Heart left ventricle (tissue), 16 donors: Measurements from ENCODE around the gene EXPH5. TPM values are rescaled to one million over a fixed set of nuclear protein-coding genes. Genes with fewer than 3 reads are reported as not detected.
A peak's percentile ranks its signal among the peaks of the same experiment; 100 is the strongest.
"Not testable (repeated sequence)": the region's sequence is repeated elsewhere in the genome, so short reads cannot be mapped to it uniquely, and the experiment has no call there.

Source experiments
- ATAC-seq, 4 donors: fragments of 200-7000 bp; cut with Tn5 transposase; one replicate each; pipeline ENCODE4 v1.9.1; 2020 to 2022; ENCODE audit warnings: moderate library complexity in 4 of 4, mild to moderate bottlenecking in 3 of 4, moderate number of reproducible peaks in 1 of 4
- DNase-seq, 5 donors: peaks; one replicate each; pipeline ENCODE4 v3.0.0-alpha.2; 2020
- H3K27ac ChIP-seq, 12 donors: fragments of 200-600 bp; sonication (generic) in 4 of 12; one replicate each; pipeline versions ENCODE4 v1.5.0 to v1.8.0; 2016 to 2022; ENCODE audit warnings: mild to moderate bottlenecking in 2 of 12
- H3K27me3 ChIP-seq, 9 donors: fragments of 200-600 bp; sonication (generic) in 2 of 9; one replicate each; pipeline versions ENCODE4 v1.5.1 to v1.8.0; 2016 to 2022; ENCODE audit warnings: mild to moderate bottlenecking in 3 of 9
- H3K36me3 ChIP-seq, 9 donors: fragments of 200-600 bp; sonication (generic) in 2 of 9; one replicate each; pipeline versions ENCODE4 v1.5.0 to v1.8.0; 2018 to 2022; ENCODE audit warnings: mild to moderate bottlenecking in 2 of 9
- H3K4me1 ChIP-seq, 12 donors: fragments of 200-600 bp; sonication (generic) in 4 of 12; one replicate each; pipeline versions ENCODE4 v1.5.0 to v1.8.0; 2016 to 2022; ENCODE audit warnings: mild to moderate bottlenecking in 3 of 12
- H3K4me3 ChIP-seq, 12 donors: fragments of 200-600 bp; sonication (generic) in 4 of 12; one replicate each; pipeline versions ENCODE4 v1.5.0 to v1.8.0; 2017 to 2022; ENCODE audit warnings: mild to moderate bottlenecking in 9 of 12, moderate library complexity in 4 of 12
- H3K9me3 ChIP-seq, 12 donors: fragments of 200-600 bp; sonication (generic) in 4 of 12; one replicate each; pipeline versions ENCODE4 v1.5.0 to v1.8.0; 2016 to 2022; ENCODE audit warnings: mild to moderate bottlenecking in 1 of 12
- POLR2A ChIP-seq, 2 donors: fragments of 450-650 bp; IDR thresholded peaks; one replicate each; pipeline ENCODE4 v1.6.1; 2017; ENCODE audit warnings: antibody characterized with exemption in 2 of 2, mild to moderate bottlenecking in 2 of 2, moderate library complexity in 2 of 2
- WGBS, 4 donors: extraction: QIAGEN DNeasy Blood & Tissue Kit in 2 of 4; methylation state at CpG; one replicate each; pipeline versions ENCODE4 v1.1.5 to v1.1.7; 2013 to 2018; 5-methylcytosine and 5-hydroxymethylcytosine counted together
- intact Hi-C, 10 donors: fragments of 100-400 bp; cut with DNase I; formaldehyde crosslinking; loops; one replicate each; pipeline versions ENCODE4 v1.11.1 to v1.14.2; 2022
- long read RNA-seq, 3 donors: library from polyadenylated mRNA; unstranded; transcript quantifications; one replicate each; pipeline ENCODE4 v2.0.0, GENCODE V29; 2020 to 2021
- polyA plus RNA-seq, 2 donors: library from polyadenylated mRNA; stranded (reverse); fragments of 200-250 nt; gene quantifications; one replicate each; pipeline ENCODE4 v1.2.3, GENCODE V29; 2013
- total RNA-seq, 9 donors: library from RNA; depleted of rRNA in 2 of 9; stranded (reverse); fragments of >200 nt in 2 of 9; fragmentation: NEBNext Ultra II Directional in 3 of 9; extraction: Animal tissue kit (Norgen Biotek cat#: 25700) in 3 of 9; gene quantifications; one replicate each; pipeline versions ENCODE4 v1.1.0 to v1.2.4, GENCODE V29; 2016 to 2023
- TF ChIP-seq, protein P1 (sequence below), 12 donors: fragments of 200-600 bp; sonication (generic) in 4 of 12; IDR thresholded peaks; one replicate each; pipeline versions ENCODE4 v1.5.0 to v1.8.0; 2018 to 2022; ENCODE audit warnings: antibody characterized with exemption in 12 of 12, mild to moderate bottlenecking in 5 of 12
- donor health status: ischemic (EF 13 %, LVEDD 7.1; RV severe dilation, severe dysfunction).
- donor health status: healthy with polysubstance abuse.
- donor health status: DM: no; HTN: yes; CAD: no.
- donor health status: DM: no; HTN: no; CAD: no.
- donor health status: ischemic (EF 25% LVEDD 6.9; RV normal size, moderate dysfunction).
- donor health status: ischemic (EF 25% LVEDD 5.7; RV mildly dilated, moderate dysfunction).
- donor health status: healthy.
- donor health status: DM: yes; HTN: yes; CAD: no.
- donor health status: ischemic (EF 35%, LVEDD 5.7; RV mildly dilated, moderate dysfunction).
- donor health status: nonischemic (EF 11% LVEDD 7.7; RV severe dilation, severe dysfunction).
- donor health status: DM: yes; HTN: yes; CAD: no.
- donor health status: PGD.
- donor health status: ischemic (EF 29% LVEDD 5.4; RV normal size, mild dysfunction).
- donor health status: nonischemic (EF 23%, LVEDD 6.1; RV moderate dilation, normal function).

Gene EXPH5, protein sequence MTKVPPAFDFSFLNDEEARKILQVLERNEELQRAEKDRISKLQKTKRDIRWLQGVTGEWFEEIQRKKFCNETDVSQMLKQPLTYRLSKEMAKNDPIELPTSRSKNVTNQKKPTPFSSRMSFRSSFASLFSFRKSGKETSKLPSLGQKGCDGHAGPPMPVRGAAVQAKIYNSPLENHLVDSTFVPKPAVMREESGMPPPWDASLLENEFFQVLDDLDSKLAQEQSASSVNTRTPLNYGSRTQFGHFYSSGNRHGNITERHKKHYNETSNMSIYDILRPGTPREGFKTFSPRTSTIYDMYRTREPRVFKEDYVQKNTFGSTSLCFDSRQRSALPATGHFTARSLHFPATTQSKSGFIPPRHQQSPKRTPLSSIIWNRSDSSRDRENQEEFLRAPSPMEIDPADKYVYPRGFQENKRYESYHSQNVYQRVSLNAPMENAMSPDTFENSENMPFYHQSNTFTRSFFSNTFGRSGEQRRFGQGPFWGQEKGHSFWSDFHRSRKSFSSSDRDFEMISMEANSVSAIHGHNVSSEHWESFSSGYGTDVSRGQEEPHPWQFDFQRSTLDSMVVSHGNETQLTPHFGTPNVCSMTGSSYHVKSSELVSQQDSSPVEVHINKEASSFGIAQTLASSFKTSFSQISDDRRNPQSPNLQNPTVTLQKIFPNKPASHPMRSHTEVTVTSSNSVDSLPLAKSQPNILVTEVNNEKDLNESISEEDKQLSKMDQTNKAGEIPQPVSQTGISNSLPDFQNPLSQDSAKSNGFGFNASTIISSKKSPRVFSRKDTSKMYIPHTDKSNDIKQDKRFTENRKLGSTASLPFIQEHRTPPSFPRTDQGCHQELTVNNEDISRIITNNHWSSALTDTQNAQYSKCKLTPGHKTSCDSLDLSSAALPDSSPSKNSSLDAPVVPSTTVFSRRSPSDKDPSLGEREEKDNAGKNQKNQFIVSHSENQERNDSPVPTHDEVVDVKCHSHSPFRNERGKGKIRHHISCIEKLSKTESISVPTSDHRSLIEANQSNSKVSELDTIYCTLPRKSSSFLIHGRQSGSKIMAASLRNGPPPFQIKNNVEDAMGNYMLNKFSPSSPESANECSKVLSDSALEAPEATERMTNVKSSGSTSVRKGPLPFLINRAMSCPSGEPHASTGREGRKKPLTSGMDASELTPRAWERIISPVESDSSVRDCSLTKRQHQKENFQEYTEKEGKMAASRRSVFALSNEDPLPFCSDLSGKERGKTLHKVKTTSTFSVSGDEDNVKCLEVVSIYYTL (N-terminal part only)
- 1 to 10 TPM in 6 of 9 donors, under 1 TPM in 3; 0.37 to 4.2 (median 1.3) TPM for total RNA-seq
- polyA plus RNA-seq, result under 1 TPM; 0.14 to 0.27 TPM
- long read RNA-seq, donor 1, partial matches to known transcripts, result 0 of 2 reads
- long read RNA-seq, donor 1, other reads (novel, unspliced or antisense), result 2 of 2 reads
- long read RNA-seq, donor 2, full-length matches to known transcripts, result 1 of 1 reads
- long read RNA-seq, donor 2, partial matches to known transcripts, result 0 of 1 reads
- long read RNA-seq, donor 2, other reads (novel, unspliced or antisense), result 0 of 1 reads
- long read RNA-seq, donor 3, result 0 reads

GRCh38 chr11:108593214-108593922 is at the start of gene EXPH5:
TSS of gene EXPH5 (minus strand) at chr11:108593768. CDS start at chr11:108593536, 232 bp downstream.
- Histone ChIP-seq H3K4me3 (peak within 1 kb of the TSS; percentile 37 to 77 (median 70)), H3K36me3 (no peaks in the 10 kb centered on the region), H3K4me1 (peaks cover 0 to 11% (median 3%) of the 10 kb centered on the region in 12 donors), H3K9me3 (no peaks in the 10 kb centered on the region), H3K27ac (peak within 1 kb of the TSS in 1 of 12 donors; percentile 26), H3K27me3 (peaks cover 0 to 41% (median 2%) of the 10 kb centered on the region in 9 donors)
- intact Hi-C loops, result loop anchor here in 1 of 10 donors (1.0 kb wide), 1 partner anchor 126 kb away; the partner anchor contains the start of gene C11orf65
- peak; percentile 78 to 88 (median 85) for DNase-seq
- 0 to 1% (median 1%) methylated on average over 36 to 37 of the region's 37 CpGs for WGBS, 4 donors
- ATAC-seq, result peak; percentile 92 to 100 (median 98)
- TF ChIP-seq, protein P1, sequence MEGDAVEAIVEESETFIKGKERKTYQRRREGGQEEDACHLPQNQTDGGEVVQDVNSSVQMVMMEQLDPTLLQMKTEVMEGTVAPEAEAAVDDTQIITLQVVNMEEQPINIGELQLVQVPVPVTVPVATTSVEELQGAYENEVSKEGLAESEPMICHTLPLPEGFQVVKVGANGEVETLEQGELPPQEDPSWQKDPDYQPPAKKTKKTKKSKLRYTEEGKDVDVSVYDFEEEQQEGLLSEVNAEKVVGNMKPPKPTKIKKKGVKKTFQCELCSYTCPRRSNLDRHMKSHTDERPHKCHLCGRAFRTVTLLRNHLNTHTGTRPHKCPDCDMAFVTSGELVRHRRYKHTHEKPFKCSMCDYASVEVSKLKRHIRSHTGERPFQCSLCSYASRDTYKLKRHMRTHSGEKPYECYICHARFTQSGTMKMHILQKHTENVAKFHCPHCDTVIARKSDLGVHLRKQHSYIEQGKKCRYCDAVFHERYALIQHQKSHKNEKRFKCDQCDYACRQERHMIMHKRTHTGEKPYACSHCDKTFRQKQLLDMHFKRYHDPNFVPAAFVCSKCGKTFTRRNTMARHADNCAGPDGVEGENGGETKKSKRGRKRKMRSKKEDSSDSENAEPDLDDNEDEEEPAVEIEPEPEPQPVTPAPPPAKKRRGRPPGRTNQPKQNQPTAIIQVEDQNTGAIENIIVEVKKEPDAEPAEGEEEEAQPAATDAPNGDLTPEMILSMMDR (IDR thresholded peaks at IDR 0.05), result no peak
- no peak for TF ChIP-seq POLR2A (IDR thresholded peaks at IDR 0.05)

GRCh38 chr11:108641752-108642151 is 48.2 kb upstream of the EXPH5 start:
- H3K27ac ChIP-seq, ATAC-seq, H3K27me3 ChIP-seq, H3K4me3 ChIP-seq, H3K36me3 ChIP-seq, H3K4me1 ChIP-seq, DNase-seq, H3K9me3 ChIP-seq: not testable (repeated sequence)
- intact Hi-C loops, result loop anchor here in 8 of 10 donors (10.0 kb wide), 5 partner anchors 137 to 637 kb away; partner anchors contain the start of genes POGLUT3 (in 2 of the 8) and CUL5 (in 1 of the 8)
- WGBS, 4 donors, result 79 to 91% (median 87%) methylated on average over 1 of the region's 1 CpG

GRCh38 chr11:108639146-108639545 is 45.6 kb upstream of the EXPH5 start:
- Histone ChIP-seq H3K27me3 (peaks cover 0 to 5% (median 0%) of the 10 kb centered on the region in 9 donors), H3K4me1 (no peaks in the 10 kb centered on the region), H3K4me3 (no peak overlapping the region), H3K27ac (no peak overlapping the region), H3K9me3 (no peaks in the 10 kb centered on the region), H3K36me3 (no peaks in the 10 kb centered on the region)
- ATAC-seq (no peak), DNase-seq (no peak)
- 85 to 97% (median 96%) methylated on average over 1 of the region's 1 CpG for WGBS, 4 donors
- TF ChIP-seq POLR2A (IDR thresholded peaks at IDR 0.05), result no peak
- TF ChIP-seq, protein P1 (IDR thresholded peaks at IDR 0.05), result no peak
- intact Hi-C loops, result no loop called here
